HG02798 (cell line): ENCODE results near the gene KCTD3.

Experiments used
- ATAC-seq: cut with Tn5 transposase; IDR thresholded peaks from one replicate; pipeline ENCODE4 v1.9.1; 2021; ENCODE audit warnings: mild to moderate bottlenecking; ENCODE audit not compliant: unreplicated experiment, poor library complexity

The KCTD3 gene

DNA sequence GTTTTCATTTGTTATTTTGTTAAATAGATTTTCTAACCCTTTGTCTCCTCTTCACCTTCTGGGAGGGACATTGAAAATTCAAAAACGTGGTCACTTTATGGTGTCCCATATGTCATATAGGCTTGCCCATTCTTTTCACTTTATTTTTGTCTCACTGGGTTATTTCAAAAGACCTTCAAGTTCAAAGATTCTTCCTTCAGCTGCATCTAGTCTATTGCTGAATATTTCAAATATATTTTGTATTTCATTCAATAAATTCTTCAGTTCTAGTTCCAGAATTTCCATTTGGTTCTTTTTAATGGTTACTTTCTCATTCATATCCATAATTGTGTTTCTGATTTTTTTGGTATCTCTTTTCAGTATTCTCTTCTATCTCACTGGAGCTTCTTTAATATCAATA is 11.6 kb upstream of the KCTD3 start:
- ATAC-seq: no peak

DNA sequence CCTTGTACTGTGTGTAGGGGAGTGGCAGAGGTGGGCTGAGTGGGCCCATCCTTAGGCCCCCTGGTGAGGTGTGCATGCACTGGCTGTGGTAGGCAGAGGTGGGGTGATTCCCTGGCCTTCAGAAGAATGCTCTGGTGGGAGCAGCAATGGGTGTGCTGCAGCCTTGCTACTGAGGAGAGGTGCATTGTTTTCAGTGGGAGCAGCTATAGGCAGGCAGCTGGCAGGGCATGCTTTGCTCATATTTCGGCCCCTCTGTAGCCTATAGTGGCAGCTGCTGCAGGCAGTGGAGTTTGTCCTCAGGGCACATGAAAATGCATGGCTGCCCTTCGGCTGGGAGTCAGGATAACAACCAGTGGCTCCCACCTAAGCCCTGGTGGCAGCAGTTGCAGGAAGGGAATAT is 10.1 kb upstream of the KCTD3 start:
- no peak for ATAC-seq

DNA sequence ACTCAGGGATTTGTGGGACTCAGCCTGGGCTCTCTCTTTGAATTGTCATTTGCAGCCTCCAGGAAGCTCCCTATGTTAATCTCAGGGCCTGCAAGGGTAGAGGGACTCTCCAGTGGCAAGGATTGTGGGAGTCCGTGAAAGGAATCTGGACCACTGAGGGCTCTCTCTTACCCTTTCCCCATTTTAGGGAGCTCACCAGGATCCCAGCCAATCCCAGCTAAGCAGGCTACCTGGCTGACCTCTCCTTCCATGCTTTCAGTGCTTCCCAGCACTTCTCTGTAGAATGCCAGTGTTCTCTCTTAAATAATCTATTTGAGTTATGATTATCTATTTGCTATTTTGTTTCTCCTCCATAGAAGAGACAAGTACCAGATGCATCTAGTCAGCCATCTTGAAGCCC is 9.6 kb upstream of the KCTD3 start:
- ATAC-seq: no peak

DNA sequence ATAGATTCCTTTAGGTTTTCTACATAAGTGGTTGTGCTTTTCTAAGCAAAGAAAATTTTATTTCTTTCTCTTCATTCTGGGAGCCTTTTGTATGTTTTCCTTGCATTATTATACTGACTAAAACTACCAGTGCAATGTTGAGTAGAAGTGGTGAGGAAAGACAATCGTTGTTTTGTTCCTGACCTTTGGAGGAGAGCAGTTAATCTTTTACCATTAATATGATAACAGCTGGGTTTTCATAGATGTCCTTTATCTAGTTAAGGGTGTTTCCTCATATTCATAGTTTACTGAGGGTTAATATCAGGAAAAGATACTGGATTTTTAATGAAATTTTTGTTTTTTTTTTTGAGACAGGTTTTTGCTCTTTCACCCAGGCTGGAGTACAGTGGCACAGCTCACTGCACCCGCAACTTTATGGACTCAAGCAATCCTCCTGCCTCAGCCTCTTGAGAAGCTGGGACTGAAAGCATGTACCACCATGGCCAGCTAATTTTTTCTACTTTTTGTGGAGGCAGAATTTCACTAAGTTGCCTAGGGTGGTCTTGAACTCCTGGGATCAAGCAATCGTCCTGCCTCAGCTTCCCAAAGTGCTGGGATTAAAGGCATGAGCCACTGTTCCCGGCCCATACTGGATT is 9.0 kb upstream of the KCTD3 start:
- no peak for ATAC-seq

DNA sequence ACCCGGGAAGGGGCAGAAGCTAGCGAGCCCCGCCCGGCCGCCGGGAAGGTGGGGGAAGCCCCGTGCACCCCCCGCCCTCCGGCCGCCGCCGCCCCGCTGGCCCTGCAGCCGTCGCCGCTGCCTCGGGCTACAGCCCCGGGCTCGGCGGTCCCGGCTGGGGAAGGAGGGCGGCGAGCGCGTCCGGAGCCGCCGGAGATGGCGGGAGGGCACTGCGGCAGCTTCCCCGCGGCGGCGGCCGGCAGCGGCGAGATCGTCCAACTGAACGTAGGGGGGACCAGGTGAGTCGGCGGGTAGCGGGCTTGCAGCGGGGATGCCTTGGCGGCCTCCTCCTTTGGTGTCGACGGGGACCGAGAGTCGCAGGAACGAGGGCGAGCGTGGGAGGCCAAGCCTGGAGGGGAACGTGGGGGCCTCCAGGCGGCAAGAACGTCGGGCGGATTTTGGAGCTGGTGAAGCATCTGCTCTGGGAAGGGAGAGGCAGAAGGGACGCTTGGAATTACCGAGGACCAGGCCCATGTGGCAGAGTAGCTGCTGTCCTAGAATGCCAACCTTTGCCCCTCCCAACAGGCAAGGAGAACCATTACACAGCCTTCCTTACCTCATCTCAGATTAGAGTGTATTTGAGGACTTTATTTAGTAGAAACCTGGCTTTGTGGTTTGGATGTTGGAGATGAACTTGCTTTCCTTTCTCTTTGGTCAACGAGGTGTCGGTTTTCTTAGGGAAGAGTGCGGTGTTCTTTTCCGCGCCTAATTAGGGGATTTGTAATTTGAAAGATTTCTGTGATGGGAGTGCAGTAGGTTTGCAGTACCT is 591 bp downstream of the KCTD3 start:
- peak; percentile 70 for ATAC-seq

DNA sequence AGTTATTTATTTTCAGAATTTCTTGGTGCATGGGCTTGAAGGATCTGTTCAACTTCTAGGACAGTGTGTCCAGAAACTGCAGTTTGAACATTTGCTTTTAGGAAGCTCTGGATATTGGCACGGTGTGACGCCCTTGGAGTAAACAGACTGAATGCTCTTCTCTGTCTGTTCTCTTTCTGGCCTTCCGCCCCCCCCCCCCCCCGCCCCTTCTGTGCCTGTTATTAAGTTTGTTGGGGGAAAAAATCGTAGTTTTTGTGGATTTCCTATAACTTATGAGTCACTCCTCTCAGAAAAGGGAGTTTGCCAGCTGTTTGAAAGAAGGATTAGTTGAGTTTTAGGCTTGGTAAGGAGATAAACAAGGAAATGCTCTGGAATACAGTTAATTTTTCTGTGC is 1.2 kb downstream of the KCTD3 start:
- no peak for ATAC-seq

DNA sequence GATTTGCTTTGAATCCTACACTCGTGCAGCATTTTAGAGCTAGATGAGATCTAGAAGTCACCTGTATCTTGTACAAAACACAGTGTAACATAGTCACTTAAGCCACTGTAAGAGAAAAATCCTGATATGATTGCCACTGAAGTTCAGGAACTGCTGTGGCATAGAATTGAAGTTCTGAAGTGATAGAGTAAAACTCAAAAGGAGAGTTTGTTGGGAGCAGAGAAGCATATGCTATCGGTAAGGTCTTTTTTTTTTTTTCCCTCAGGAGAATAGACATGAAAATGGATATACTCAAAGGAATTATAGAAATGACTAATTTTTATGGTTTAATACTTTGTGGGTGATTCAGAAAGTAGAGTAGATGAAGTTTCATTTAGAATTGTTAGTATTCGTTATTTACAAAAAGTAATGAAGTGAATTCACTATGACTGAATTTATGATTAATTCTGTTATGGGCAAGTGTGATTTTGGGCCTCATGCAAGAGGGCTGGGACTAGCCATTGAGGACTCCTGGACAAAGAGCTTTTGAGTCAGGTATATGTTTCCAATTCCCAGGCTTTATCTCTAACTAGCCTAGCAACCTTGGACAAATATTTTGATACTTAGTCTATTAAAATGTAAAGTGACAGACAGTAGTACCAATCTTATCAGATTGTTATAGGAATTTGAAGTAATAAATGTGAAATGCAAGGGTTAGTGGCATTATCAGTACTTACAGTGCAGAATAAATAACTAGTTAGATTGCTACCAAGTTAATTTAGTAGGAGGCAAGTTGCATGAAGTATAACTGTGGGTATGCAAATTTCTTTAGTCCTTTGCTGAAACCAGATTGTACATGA is 3.1 kb downstream of the KCTD3 start:
- no peak for ATAC-seq

DNA sequence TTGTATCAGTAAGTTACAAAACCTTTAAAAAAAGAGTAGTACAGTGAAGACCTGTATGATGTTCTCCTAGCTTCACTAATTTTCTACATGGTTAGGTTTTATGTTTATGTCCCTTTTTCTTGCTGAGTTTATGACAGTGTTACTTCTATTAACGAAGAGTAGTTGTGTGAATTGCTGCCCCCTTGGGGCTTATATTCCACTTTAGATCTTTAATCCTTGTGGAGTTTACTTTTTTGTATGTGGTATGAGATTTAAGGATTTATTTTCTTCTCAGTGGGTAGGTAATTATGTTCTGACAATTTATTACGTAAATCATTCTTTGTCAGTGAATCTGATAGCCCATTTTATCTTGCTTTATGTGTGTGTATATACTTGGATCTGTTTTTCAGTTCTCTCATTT is 14.8 kb downstream of the KCTD3 start:
- ATAC-seq: no peak

DNA sequence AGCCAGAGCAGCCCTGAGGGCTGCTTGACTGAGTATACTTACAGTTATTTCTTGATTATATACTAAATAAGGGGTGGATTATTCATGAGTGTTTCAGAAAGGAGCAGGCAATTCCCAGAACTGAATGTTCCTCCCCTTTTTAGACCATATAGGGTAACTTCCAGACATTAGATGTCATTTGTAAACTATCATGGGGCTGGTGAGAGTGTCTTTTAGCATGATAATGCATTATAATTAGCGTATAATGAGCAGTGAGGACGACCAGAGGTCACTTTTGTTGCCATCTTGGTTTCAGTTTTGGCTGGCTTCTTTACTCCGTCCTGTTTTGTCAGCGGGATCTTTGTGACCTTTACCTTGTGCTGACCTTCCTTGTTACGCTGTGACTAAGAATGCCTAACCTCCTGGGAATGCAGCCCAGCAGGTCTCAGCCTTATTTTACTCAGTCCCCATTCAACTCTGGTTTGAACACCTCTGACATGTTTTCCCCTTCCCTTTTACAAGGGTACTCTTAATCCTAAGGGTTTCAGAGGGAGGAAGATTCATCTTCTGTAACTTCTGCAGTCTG is 16.2 kb downstream of the KCTD3 start:
- peak; percentile 63 for ATAC-seq

DNA sequence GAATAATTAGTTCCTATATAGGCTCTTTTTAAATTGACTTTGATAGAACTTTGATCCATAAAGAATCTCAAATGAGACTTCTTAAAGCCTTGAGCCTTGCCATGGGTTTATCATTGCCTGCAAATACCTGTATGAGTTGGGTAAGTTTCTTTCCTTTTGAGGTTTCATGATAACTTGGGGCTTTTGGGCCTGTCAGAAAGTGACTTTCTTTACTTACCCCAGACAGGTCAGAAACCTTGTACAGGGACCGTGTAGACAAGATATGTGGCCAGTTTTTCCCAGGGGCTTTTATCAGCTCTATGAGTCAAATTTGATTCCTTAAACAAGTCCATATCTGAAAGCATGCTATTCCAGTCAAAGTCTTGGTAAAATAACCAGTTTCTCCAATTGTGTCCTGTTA is 17.3 kb downstream of the KCTD3 start:
- peak; percentile 73 for ATAC-seq

DNA sequence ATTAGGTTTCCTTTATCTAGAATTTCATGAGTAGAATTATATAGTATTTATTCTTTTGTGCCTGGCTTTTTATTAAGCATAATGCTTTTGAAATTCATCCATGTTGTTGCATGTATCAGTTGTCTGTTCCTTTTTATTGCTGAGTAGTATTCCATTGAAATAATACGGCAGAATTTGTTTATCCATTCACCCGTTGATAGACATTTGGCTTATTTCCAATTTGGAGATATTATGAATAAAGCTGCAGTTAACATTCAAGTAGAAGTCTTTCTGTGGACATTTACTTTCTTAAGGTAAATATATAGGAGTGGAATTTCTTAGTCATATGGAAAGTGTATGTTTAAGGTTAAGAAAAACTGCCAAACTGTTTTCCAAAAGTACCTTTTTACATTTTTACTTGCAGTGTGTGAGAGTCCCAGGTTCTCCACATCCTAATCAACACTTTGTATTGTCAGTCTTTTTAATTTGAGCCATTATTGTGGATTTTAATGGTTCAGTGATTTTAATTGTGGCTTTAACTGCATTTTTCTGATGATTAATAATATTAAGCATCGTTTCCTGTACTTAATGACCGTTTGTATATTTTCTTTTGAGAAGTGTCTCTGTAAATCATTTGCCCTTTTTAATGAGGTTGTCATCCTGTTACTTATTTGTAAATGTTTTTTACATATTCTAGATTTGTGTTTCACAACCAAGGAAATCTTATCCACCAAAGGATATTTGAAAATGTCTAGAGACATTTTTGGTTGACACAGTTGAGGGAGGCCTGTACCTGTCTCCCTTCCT is 22.7 kb downstream of the KCTD3 start:
- ATAC-seq: no peak

DNA sequence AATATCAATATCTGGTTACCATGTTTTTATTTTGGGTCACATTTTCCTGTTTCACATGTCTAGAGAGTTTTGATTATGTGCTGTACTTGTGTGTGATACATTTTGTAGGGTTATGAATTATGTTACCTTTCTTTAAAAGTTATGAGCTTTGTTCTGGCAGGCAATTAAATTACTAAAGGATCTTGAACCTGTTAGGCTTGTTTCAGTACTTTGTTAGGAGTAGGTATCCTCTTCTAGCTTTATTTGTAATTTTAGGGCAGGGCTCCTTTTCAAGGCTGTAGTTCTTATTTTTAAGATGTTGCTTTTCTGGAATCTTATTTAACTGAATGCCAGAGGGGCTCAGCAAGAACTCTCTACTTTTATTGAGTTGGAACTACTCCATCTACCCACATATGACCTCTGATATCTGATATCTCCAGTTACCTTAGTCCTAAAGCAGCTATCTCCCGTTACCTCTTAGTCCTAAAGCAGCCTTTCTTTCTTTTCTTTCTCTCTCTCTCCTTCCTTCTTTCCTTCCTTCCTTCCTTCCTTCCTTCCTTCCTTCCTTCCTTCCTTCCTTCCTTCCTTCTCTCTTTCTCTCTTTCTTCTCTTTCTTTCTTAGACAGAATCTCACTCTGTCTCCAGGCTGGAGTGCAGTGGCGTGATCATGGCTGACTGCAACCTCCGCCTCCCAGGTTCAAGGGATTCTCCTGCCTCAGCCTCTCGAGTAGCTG is 23.8 kb downstream of the KCTD3 start:
- ATAC-seq: no peak

DNA sequence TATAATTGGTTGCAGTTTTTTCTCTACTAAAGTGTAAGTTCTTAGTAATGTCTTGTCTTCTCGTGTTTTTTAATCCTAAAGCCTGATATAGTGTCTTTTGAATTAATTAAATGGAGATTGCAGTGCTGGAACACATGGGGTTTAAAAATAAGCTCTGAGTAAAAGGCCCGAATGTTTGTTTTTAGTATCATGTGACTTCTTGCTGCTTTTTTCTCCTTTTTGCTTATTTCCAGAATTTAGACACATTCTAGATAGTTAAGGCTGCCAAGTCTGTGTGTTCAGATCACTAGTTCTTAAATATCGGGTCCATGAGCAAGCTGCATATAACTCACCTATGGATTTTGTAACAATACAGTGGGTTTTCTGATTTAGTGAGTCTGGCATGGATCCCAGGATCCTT is 27.5 kb downstream of the KCTD3 start:
- no peak for ATAC-seq

DNA sequence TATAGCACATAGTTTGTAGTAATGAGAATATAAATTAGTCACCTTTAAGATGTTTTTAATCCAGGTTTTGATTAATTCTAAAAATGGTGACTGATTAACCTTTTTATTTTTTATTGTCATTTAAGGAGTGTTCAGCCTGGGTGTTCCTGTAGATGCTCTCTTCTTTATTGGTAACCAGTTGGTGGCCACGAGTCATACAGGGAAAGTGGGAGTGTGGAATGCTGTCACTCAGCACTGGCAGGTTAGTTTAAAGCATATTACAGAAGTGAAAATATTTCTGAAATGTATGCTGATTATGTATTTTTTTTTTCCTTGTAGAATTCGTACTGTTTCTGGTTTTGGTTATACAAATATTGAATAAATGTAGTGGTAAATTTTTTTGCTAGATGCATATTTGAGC is 28.1 kb downstream of the KCTD3 start:
- no peak for ATAC-seq

DNA sequence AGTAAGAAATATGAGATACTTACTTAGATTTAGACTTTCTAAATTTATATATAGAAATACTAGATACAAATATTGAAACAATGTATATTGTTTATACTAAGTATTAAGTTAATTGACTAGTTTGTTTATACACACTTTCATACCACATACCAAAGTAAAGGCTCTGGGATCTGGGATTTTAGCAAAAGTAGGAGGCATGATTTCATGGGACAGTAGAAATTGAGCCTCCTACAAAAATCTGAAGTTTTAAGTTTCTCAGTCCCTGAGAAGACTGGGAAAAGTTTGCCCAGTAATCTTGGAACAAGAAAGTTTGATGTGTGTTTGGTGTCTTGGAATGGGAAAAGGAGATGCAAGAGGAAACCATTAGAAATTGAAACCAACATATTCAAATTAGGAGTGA is 30.9 kb downstream of the KCTD3 start:
- no peak for ATAC-seq

DNA sequence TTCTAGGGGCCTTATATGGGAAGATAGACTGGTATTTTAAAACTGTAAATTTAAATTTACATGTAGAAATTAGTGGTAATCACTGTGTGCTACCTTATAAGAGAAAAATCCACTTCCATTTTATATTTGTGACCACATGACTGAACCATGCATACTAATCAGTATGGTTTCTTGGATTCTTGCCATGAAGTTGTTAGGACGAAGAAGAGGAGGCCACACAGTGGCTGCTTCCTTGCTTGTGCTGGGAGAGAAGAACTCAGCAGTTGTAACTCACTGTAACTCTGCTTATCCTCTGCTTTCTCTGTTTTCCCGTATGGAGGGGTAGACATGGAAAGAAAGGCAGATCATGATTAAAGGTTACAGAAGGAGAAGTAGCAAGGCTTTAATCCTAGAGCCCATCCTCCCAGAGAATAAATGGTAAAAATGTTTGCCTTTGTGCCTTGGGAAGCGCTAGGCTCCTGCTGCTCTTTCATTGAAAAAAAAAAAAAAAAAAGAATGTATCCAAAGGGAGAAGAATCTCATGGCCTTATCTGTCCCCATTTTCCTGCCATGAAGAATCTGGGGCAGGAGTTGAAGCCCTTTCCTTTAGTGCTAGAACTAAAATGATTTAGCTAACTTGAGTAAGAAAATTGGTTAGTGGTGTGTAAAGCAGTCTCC is 32.4 kb downstream of the KCTD3 start:
- ATAC-seq: no peak

DNA sequence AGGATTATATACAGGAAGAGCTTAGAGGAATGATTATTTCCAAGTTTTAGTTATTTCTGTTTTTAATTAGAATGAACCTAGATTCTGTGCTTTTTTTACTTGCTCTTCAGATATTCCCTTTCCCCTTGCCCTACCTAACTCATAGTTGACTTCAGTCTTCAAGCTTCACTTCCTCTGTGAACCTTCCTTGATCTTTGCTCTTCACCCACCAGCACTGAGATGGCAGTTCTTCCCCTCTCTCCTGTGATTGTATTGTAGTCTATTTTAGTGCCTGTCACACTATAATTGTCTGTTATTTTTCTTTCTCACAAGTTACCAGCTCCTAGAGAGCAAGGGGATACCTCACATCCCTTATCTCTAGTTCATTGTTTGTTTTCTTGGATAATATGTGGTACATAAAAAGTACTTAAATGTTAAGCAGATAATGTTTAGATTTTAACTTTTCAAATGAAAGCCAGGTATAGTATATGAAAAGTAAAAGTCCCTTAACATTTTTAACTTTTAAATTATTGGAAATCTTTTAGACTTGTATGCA is 33.2 kb downstream of the KCTD3 start:
- no peak for ATAC-seq

DNA sequence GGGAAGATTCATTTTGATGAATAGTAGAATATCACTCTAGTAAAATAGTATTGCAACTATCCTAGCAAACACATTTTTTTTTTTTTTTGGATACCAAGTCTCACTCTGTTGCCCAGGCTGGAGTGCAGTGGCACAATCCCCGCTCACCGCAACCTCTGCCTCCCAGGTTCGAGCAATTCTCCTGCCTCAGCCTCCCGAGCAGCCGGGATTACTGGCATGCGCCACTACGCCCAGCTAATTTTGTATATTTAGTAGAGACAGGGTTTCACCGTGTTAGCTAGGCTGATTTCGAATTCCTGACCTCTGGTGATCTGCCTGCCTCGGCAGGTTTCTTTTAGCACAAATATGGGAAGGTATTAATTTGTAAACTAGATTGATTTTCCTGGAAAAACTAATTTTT is 33.8 kb downstream of the KCTD3 start:
- ATAC-seq: no peak

DNA sequence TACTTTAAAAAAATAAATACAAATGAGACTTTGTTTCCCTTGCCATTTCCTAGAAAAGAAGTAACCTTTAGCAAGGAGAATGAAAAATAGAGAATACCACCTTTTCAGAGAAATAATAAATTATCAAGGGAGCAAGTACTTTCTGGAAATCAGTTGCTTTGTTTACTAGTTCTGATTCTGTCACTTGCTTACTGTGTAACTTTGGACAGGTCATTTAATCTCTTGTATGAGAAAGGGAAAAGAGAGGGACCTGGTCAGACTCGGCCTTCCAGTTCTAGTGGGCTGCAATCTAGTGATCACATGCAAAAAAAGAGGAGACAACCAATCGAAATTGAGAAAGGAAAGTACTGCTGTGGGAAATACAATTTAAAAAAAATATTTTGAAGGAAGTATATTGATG is 34.2 kb downstream of the KCTD3 start:
- no peak for ATAC-seq
